NCI-H460 (cell line): ENCODE results near the gene CPZ. TPM values are rescaled to one million over a fixed set of nuclear protein-coding genes. Genes with fewer than 3 reads are reported as not detected.
"Not testable (repeated sequence)": the region's sequence is repeated elsewhere in the genome, so short reads cannot be mapped to it uniquely, and the experiment has no call there.

ENCODE experiments used
- DNase-seq: peaks from one replicate; pipeline ENCODE4 v3.0.0-alpha.2; 2016; ENCODE audit warnings: low read depth; ENCODE audit errors: extremely low read depth
- total RNA-seq: library from RNA; depleted of rRNA; stranded (reverse); fragments of >200 nt; shearing (Covaris generic); gene quantifications from 2 replicates; pipeline ENCODE4 v1.2.3, GENCODE V29; 2014

Gene CPZ
- total RNA-seq, 1 experiment from 2014 or later = 0.32 TPM

DNA sequence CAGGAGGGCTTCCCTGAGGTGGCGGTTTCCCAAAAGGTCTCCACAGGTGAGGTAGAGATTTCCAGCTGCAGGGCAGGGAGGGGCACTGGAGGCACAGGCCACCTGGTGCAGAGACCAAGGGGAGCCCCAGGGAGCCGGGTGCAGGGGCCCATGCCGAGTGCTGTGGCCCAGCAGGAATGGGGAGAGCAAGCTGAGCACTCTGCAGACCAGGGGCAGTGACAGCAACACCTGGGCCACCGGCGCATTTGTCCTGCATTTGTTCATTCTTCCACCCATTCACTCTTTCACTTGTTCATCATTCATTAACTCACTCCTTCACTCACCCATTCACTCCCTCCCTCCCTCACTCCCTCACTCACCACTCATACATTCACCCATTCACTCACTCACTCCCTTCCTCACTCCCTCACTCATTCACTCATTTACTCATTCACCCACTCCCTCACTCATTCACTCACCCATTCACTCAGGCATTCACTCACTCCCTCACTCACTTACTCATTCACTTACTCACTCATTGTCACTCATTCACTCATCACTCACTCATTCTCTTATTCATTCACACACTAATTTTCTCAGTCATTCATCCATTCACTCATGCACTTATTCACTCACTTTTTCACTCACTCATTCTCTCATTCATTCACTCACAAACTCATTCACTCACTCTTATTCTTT lies 16.3 kb downstream of the CPZ start:
- DNase-seq = no peak

DNA sequence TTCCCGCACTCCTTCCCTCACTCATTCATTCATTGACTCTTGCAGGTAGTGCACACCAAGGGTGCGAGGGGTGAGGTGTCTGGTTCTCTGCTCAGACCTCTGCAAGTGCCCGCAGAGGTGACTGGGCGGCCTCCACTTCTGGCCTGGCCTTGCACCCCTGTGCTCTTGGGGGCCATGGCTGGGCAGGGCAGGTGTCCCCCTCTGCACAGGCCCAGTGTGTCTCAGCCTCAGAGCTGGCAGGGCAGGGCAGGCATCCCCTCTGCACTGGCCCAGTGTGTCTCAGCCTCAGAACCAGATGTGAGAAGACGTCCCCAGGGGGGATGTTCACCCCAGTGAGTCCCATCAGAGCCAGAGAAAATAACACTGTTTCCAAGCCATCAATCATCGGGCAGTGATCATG lies 16.8 kb downstream of the CPZ start:
- DNase-seq = no peak

DNA sequence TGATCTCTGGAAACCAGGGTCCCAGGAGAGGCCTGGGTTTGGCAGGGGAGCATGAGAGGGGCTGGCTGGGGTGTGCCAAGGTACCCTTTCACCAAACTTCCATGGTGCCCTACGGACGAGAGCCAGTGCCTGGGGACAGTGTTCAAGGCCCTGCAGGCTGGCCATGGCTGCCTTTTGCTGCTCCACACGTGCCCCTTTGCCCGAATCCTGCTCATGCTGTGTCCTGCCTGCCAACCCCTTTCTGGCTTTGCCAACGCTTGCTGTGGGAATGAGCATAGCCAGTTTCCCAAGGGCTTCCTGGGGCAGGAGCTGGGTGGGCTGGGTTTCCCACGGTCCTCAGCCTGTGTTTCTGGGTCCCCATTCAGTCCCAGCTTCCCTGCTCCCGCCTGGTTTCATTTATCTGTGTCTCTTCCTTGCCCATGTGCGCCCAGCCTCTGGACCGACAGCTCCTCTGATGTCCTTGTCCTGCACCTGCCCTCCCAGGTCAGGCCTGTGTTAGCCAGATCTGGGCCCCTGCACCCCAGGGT lies 17.3 kb downstream of the CPZ start:
- no peak for DNase-seq

DNA sequence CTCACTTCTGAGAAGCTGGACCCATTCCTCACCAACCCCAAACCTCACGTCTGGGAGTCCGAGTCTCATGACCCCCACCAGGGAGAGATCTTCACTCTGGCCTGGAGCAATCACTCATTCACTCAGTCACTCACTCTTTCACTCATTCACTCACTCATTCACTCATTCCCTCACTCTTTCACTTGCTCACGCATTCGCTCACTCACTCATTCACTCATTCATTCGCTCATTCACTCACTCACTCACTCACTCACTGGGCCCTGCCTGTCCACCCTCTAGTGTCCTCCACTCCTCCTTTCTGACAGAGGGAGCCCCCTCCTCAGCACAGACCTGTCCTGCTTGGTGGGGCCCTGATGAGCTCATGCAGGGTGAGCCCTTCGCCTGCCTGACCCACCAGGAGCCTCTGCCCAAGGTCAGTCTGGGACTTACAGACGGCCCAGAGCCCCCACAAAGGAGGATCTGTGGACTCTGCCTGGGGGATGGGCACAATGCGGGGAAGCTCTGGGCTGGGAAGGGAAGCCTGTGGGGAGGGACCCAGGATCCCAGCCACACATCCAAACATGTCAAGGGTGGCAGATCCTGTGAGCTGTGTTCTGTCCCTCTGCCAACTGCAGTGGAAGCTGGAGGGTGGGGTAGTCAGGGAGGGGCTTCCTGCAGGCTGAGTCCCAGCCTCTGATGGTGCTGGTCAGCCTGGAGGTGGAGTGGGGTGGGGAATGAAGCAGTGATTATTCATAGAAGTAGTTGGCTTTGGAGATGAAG lies 18.5 kb downstream of the CPZ start:
- DNase-seq = no peak

DNA sequence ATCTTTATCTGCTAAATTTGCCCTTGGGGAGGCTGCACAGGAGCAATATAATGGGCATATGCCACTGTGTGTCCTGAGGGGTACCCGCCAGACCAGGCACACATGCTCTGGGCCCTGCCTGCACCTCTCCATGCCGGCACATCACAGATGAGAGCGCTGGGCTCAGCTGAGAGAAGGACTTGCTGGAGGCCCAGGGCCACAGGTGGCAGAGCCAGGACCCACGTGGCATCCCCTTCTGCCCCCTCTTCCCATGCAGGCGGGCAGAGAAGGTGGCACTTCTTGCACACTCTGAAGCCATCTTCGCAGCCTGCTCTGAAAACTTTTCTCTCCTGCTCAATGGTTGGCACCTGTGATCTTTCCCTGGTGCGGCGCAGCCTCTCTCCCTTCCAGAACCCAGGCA lies 20.1 kb downstream of the CPZ start:
- DNase-seq = no peak

DNA sequence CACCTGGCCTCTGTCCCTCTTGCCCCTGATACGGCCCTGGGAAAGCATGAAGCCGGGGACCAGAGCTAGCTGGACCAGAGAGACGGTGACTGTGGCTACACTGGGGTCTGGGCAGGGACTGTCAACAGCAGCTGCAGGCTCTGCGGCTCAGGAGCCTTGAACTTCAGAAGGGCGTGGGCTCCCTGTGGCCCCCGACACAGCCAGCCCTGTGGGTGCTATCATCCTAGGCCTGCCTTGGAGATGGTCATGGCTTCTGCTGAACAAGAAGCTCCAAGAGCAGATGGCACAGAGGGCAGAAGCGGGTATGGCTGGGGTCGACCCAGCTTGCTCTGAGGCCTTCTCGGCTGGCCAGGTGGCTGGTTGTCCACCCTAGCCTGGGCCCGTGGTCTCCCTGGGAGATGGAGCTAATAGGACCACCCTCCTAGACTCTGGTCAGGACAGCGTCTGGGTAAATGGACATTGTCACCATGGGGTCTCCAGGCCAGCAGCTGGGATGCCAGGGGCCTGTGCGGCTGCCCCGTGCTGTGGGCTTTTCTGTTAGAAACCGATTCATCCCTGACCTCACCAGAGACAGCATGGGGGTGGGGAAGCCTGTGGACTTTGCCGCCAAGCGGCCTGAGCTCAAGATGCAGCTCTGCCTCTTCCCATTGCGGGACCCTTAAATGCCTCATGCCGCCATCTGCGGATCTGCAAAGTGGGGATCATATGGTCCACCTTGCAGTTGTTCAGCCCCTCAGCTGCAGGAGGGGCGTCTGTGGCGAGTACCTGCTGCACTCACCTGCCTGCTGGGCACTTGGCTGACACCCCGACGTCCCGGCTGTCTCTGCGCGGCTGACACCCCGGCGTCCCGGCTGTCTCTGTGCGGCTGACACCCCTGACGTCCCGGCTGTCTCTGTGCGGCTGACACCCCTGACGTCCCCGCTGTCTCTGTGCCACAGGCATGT lies 21.1 kb downstream of the CPZ start:
- DNase-seq = no peak

DNA sequence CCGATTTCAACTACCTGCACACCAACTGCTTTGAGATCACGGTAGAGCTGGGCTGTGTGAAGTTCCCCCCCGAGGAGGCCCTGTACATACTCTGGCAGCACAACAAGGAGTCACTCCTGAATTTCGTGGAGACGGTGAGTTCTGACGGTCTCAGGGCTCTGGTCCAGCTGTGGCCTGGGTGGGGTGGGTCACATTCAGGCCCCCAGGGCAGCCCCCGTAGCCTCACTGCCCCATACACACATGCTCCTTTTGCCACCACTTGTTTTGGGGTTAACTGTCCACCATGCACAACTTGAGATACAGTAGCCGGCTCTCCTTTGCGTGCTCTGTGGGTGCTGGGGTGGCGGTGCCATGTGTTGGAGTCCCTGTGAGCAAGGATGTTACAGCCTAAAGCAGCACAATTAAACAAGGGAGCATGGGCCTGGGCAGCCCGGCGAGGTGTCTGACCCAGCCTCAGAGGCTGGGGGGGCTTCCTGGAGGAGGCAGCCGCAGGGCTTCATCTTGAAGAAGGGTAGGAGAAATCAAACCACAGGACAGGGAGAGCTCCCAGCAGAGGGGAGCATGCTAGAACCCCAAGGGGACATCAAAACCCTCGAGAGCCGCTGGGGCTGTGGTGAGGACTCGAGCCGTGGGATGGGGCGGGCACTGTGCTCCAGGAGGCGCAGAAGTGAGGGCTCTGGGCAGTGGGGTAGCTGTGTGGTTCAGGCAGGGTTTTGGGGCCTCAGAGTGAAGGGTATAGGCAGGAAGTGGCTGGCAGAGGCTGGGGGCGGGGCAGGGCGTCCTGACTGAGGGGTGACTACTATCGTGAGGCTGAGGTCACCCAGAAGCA lies 22.0 kb downstream of the CPZ start:
- no peak for DNase-seq

DNA sequence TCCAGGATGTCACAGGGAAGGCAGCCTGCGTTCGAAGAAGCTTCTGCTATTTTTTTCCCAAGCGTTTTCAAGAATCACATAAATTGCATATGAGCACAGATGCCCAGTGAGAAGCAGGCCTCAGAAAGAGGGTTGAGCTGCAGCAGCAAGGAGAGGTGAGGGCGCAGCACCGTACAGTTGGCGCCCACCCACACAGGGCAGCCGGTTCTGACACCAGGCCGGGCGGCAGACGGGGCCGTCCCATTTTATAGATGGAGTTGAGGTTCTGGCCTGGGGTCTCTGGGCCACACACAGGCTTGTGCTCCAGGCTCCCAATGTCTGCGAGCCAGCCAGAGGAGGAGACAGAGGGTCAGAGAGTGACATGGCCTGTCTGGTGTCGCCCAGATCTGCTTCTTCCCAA lies 22.8 kb downstream of the CPZ start:
- DNase-seq = no peak

DNA sequence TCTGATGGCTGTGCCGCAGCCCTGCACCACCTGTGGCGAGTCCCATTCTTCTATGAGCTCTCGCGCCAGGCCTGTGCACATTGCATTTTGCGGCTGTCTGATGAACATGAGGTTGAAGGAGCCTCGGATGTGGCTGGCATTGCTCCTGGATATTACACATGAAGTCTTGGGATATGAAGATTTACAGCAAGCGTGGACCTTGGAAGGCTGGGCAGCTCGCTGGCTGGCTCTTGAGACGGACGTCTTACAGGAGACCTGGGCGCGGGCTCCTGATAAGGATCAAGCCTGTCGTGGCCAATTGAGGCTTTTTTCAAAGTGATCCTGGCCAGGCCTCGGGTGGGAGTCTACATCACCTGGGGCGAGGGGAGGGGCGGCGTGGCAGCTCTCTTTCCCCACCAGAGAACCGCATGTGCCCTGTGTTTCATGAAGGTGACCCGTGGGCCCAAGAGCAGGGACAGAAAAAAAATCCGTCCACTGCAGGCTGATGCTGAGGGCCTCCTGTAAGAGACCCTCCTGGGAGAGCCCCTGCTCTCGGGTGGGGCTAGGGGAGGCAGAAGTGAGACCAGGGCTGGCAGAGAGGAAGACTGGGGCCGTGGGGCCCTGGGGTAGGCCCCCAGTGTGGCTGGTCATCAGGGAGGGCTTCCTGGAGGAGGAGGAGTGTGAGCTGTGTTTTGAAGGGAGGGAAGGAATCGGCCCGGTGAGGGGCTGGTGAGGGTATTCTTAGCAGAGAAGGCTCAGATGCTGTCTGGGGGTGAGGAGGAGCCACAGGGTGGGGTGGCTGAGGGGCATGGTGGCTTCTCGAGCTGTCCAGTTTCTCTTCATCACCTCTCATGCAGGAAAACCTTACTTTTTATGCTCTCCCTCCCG lies 23.6 kb downstream of the CPZ start:
- no peak for DNase-seq

DNA sequence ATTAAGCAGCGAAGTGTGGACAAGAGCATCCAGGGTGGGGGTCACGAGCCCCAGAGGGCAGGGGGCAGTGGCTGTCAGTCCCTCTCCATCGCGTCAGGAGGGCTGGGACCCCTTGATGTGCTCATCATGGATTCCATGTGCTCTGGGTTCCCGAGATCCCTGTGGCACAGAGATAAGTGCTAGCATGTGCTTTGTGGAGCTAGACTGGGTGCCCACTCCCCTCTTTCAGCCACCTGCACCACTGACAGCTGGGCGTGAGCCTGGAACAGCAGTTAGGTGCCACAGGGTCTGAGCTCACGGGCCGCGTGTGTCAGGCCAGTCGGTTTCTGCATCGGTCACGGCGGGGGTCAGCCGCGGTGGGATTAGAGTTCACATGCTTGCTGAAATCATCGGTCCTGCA lies 24.3 kb downstream of the CPZ start:
- DNase-seq = no peak

DNA sequence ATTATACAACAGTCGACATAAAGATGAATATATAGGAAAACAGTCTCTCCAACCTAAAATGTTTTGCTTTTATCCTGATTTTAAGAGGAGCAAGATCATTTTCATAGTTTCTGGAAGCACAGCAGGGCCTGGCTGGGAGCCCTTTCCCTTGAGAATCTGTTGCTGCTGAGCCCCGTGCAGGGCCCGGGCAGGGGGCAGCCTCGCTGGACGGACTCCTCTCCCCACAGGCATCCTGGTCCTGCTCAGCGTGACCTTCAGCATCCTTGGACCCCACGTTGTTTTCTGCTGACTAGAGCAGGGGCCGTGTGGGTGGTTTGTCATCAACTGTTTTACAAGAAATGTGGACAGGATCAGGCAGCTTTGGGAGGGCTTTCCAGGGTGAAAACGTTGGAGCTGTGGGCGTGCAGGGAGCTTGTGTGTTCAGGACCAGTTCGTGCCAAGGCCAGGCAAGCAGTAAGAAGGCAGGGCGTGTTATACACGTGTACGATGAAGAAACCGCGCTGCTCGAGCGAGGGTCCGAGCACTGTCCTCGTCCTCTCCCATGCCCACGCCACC lies 25.0 kb downstream of the CPZ start:
- no peak for DNase-seq

DNA sequence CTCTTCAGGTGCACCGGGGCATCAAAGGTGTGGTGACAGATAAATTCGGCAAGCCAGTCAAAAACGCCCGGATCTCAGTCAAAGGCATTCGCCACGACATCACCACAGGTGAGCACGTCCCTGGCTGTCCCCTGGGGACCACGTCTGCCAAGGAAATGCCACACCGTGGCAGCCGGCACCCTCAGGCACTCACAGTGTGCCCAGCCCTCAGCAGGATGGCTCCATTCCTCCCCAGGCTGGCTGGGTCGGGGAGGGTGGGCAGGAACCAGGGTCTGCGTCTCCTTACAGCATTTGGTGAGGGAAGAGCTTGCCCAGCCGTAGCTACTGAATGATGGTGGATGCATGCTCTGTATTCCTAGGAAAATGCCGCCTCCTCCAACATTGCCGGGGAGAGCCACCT lies 25.9 kb downstream of the CPZ start:
- no peak for DNase-seq

DNA sequence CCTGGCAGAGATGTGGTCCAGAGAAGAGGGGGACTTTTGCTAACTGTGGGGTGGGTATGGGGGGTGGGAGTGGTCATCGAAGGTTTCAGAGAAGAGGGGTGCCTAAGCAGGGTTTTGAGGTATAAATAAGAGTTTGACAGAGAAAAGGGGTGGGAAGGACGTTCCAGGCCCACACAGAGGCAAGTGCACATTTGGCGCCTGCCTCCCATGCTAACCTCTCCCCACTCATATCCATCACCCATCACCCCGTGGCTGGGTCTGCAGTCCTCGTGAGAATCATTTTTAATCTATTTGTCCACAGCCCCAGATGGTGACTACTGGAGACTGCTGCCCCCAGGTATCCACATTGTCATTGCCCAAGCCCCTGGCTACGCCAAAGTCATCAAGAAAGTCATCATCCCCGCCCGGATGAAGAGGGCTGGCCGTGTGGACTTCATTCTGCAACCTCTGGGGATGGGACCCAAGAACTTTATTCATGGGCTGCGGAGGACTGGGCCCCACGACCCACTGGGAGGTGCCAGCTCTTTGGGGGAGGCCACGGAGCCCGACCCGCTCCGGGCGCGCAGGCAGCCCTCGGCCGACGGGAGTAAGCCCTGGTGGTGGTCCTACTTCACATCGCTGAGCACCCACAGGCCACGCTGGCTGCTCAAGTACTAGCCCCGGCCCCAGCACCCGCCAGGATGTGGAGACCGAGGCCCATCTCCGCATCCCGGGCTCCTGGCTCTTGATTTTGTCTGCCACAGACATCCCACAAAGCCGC lies 26.6 kb downstream of the CPZ start:
- DNase-seq = no peak

DNA sequence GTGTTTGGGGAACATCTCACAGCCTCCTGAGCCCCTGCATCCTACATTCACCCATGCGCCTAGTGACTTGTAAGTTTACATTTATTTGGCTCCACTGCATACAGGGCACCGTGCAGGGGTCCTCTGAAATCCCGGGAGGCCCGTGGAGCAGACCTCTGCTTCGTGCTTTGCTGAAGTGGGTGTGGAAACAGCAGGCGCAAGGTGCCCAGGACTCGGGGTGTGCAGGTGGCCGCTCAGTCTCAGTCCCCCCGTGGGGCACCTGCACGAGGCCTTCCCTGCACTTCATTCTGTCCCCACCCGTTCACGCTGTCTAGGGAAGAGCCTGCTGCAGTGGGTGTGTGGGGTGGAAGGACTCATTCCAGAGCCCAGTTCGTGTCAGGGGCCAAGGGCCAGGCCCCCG lies 28.6 kb downstream of the CPZ start:
- not testable (repeated sequence) for DNase-seq

DNA sequence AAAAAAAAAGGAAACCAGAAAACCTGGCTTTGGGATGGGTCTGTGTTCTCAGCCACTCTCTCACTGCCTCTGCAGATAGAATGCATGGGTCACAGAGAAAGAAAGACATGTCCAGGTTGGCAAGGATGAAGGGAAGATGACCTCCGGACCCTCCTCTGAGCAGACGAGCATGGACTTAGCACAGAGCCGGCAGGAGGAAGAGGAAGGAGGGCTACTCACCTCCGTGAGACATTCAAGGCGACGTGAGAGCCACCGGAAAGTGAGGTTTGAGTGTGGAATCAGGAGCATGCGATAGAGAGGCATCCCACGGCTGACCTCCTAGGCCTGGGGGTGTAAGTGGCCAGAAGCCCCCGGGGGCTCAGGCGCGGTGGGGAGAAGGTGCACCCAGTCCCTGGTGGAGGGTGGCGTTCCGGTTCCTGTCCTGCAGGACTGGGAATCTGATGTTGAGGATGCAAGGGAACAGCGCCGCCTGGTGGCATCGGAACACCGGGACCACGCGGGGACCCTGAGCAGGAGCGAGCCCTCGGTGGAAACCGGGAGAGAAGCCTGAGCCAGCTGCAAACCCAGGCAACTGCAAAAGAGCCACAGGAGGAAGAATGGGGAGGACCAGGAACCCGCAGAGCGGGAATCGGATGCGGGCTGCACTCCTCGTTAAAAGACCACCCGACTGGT lies 32.2 kb downstream of the CPZ start:
- not testable (repeated sequence) for DNase-seq

DNA sequence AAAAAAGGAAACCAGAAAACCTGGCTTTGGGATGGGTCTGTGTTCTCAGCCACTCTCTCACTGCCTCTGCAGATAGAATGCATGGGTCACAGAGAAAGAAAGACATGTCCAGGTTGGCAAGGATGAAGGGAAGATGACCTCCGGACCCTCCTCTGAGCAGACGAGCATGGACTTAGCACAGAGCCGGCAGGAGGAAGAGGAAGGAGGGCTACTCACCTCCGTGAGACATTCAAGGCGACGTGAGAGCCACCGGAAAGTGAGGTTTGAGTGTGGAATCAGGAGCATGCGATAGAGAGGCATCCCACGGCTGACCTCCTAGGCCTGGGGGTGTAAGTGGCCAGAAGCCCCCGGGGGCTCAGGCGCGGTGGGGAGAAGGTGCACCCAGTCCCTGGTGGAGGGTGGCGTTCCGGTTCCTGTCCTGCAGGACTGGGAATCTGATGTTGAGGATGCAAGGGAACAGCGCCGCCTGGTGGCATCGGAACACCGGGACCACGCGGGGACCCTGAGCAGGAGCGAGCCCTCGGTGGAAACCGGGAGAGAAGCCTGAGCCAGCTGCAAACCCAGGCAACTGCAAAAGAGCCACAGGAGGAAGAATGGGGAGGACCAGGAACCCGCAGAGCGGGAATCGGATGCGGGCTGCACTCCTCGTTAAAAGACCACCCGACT lies 37.8 kb downstream of the CPZ start:
- not testable (repeated sequence) for DNase-seq

DNA sequence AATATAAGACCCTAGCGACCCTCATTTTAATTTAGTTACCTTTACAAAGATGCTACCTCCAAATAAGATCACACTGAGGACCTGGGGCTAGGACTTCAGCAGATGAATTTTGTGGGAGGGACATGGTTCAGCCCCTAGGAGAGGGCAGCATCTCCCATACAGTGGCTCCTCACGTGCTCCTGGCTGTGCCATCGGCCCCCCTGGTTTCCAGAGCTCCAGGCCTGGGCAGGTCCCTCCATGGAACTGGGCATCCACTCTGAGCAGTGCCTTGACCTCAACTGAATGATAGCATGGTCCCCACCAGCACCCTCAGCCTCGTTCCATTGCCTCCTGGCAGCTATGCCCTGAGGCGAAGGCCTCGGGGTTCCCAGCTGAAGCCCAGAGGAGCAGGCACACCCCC lies 39.3 kb downstream of the CPZ start:
- not testable (repeated sequence) for DNase-seq
